ENCODE data around the gene AGTPBP1. TPM values are rescaled to one million over a fixed set of nuclear protein-coding genes. Genes with fewer than 3 reads are reported as not detected.
"Not testable (repeated sequence)": the region's sequence is repeated elsewhere in the genome, so short reads cannot be mapped to it uniquely, and the experiment has no call there.

Gene AGTPBP1, protein sequence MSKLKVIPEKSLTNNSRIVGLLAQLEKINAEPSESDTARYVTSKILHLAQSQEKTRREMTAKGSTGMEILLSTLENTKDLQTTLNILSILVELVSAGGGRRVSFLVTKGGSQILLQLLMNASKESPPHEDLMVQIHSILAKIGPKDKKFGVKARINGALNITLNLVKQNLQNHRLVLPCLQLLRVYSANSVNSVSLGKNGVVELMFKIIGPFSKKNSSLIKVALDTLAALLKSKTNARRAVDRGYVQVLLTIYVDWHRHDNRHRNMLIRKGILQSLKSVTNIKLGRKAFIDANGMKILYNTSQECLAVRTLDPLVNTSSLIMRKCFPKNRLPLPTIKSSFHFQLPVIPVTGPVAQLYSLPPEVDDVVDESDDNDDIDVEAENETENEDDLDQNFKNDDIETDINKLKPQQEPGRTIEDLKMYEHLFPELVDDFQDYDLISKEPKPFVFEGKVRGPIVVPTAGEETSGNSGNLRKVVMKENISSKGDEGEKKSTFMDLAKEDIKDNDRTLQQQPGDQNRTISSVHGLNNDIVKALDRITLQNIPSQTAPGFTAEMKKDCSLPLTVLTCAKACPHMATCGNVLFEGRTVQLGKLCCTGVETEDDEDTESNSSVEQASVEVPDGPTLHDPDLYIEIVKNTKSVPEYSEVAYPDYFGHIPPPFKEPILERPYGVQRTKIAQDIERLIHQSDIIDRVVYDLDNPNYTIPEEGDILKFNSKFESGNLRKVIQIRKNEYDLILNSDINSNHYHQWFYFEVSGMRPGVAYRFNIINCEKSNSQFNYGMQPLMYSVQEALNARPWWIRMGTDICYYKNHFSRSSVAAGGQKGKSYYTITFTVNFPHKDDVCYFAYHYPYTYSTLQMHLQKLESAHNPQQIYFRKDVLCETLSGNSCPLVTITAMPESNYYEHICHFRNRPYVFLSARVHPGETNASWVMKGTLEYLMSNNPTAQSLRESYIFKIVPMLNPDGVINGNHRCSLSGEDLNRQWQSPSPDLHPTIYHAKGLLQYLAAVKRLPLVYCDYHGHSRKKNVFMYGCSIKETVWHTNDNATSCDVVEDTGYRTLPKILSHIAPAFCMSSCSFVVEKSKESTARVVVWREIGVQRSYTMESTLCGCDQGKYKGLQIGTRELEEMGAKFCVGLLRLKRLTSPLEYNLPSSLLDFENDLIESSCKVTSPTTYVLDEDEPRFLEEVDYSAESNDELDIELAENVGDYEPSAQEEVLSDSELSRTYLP
- 14.3 TPM for polyA plus RNA-seq (ENCODE audit: insufficient read length)

DNA sequence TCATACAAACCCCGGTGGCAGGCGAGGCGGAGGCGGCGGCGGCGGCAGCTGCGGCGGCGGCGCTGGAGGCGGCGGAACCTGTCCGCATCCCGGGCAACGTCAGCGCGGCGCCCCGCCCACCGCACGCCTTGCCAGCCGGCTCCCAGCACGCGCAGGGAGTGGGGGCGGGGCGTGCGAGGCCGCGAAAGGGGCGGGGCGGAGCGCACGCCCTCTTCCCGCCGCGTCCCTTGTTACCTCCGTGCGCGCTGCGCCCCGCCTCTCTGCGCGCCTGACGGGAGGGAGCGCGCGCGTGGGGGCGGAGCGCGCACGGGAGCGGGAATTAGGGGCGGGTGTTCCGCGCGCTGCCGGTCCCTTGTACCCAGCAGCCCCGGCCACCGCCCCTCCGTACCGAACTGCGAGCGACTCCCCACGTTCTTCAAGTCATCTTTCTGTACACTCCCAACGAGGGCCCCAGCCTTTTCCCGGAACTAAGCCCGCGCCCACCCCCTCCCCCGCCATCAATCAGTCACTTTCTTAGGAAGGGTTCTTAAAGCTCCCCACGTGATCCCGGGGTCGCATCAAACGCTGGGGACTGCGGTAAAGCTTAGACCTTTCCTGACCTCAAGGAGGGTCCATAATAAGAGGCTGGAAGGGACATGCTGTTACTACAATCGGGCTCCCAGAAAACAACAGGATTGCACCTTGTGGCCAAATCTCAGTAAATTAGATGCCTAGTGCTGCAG is at the start of gene AGTPBP1:
AGTPBP1 (minus strand) TSS at position 80 of the 722 bp plus-strand sequence. CDS start 29,421 bp downstream, outside the sequence.
- DNase-seq, result peak; percentile 95

DNA sequence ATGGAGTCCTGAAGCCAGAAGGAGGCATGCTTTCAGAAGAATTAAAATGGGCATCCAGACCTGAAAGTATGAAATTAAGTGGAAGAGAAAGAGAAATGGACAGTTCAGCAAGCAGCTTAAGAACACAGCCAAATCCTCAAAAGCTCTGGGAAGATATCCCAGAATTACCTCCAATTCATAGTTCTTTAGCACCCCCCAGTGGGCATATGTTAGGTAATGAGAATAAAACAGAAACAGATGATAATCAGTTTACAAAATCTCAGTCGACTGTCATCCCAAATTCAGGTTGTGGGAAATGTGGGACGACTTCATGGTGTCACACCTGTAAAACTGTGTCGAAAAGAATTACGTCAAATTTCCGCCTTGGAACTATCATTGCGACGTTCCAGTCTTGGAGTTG is 44.4 kb upstream of the AGTPBP1 start:
- DNase-seq, result not testable (repeated sequence)

DNA sequence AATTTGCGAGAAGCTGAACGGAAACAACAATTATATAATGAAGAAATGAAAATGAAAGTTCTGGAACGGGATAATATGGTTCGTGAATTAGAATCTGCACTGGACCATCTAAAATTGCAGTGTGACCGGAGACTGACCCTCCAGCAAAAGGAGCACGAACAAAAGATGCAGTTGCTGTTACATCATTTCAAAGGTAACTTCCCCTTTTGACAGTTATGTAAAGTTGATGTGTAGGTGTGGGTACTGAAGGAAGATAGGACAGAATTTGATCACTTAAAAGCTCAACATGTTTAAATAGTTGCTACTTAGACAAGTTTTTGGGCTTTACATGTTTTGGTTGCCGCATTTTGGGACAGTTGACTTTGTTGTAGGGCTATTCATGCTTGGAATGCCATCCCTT is 32.1 kb upstream of the AGTPBP1 start:
- DNase-seq, result not testable (repeated sequence)

DNA sequence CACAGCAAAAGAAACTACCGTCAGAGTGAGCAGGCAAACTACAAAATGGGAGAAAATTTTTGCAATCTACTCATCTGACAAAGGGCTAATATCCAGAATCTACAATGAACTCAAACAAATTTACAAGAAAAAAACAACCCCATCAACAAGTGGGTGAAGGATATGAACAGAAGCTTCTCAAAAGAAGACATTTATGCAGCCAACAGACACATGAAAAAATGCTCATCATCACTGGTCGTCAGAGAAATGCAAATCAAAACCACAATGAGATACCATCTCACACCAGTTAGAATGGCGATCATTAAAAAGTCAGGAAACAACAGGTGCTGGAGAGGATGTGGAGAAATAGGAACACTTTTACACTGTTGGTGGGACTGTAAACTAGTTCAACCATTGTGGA is 20.0 kb upstream of the AGTPBP1 start:
- DNase-seq, result not testable (repeated sequence)

DNA sequence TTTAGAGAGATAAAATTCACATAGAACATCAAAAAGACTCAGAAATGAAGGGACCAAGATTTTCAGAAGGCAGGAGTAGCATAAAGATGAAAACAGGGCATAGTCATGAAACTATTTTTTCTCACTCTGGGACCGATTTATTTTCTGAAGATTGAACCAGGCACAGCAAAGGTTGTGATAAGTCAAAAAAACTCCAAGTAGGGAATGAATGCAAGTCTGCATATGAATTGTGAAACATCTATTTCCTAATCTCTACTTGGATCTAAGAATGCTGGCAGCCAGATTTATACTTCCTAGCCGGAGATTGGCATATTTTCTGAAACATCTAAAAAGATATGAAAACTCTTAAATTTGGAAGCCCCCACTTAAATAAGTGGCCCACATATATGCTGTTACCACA is 16.0 kb upstream of the AGTPBP1 start:
- DNase-seq, result not testable (repeated sequence)

DNA sequence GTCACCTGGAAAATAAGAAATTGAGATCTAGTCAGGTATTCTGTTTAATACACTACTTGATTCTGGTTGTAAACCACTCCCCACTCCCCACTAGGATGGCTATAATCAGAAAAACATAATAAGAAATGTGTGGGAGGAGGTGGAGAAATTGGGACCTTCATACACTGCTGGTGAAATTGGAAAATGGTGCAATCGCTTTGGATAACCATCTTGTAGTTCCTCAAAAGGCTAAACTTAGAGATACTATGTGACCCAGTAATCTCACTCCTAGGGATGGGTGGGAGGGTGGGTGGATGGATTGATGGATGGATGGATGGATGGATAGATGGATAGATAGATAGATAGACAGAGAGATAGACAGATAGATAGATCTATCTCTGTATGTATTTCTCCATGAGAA is 14.5 kb upstream of the AGTPBP1 start:
- not testable (repeated sequence) for DNase-seq

DNA sequence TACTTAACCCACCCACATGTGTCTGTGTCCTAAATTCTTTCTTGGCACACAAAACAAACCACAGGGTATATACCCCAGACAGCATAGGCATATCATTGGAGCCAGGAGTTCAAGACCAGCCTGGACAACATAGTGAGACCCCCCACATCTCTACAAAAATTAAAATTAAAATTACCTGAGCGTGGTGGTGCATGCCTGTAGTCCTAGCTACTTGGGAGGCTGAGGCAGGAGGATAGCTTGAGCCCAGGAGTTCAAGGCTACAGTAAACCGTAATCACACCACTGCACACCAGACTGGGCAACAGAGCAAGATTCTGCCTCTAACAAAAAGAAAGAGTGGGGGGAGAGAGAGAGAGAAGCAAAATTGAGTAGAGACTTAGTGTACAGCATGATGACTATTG is 4.6 kb upstream of the AGTPBP1 start:
- DNase-seq, result no peak

DNA sequence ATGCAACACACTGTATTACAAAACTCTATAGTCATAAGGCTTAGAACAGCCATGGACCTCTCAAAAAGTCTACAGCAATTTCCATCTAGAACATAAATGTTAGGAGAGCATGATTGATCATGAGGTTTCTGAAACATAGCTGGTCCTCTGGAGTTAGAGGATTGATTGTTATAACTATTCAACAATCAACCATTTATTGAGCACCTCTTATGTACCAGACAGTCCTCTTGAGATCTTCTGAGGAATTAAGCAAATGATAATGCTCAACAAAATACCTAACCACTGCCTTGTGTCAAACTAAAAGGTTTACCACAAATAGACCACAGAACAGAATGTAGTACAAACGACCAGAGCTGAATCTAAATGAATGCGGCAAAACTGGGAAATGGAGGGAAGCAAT is 3.4 kb upstream of the AGTPBP1 start:
- DNase-seq, result no peak

DNA sequence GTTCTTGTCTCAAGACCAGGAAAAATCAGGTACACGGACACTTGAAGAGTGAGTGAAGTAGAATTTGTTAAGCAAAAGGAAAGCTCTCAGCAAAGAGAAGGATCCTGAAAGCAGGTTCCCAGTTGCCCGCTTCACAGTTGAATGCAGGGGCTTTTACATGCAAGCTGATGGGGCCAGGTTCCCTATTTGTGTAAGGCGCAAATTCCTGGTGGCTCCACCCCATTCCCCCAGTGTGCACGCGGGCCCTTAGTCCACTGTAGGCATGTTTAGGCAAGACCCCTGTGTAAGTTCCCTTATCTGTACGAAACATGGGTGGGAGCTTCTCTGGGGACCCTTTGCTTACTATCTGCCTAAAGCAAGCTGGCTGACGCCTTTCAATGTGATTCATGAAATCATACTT is 2.7 kb upstream of the AGTPBP1 start:
- no peak for DNase-seq

DNA sequence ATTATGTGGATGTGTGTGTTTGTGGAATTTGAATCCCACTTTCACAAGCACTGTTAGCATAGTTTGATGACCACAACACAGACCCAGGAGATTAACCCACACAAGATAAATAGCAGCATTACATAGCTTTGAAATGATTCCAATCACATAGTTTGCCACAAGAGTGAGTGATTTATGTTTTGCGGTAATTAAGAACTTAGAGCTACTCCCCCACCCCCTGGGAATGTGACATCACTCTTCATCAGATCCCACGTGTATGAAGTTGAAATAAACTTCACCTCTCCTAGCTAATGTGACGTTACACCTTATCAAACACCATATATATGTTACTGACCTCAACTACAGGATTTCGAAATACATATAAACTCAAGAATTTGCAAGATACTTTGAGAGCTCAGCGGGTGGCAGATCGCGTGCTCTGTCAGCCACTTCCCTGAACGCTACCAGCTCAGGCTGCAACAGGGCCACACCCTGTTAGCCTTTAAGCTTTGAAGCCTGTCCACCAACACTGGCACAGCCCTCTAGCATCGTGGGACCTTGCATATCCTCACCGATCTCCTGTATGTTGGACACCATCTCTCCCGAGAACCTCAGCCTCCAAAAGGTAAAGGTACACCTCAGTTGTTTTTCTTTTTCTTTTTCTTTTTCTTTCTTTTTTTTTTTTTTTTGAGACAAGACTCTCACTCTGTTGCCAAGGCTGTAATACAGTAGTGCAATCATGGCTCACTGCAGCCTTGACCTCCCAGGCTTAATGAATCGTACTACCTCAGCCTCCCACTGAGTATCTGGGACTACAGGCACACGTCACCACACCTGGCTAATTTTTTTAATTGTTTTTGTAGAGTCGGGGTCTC is 1.7 kb upstream of the AGTPBP1 start:
- DNase-seq, result peak; percentile 8

DNA sequence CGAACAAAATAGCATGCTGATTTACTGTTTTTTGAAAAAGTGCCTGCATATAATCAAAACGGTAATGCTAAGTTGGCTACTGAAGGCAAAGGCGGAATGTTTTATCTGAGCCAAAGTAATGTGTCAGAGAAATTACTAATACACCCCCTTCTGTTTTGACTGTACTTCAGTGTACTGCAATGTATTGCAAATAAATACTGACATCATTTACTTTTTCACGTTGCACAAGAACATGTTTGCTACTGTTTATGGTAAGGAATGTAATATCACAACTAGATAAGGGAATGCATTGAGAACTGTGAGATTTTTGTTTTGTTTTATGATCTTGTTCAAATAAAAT is 813 bp upstream of the AGTPBP1 start:
- DNase-seq, result no peak

DNA sequence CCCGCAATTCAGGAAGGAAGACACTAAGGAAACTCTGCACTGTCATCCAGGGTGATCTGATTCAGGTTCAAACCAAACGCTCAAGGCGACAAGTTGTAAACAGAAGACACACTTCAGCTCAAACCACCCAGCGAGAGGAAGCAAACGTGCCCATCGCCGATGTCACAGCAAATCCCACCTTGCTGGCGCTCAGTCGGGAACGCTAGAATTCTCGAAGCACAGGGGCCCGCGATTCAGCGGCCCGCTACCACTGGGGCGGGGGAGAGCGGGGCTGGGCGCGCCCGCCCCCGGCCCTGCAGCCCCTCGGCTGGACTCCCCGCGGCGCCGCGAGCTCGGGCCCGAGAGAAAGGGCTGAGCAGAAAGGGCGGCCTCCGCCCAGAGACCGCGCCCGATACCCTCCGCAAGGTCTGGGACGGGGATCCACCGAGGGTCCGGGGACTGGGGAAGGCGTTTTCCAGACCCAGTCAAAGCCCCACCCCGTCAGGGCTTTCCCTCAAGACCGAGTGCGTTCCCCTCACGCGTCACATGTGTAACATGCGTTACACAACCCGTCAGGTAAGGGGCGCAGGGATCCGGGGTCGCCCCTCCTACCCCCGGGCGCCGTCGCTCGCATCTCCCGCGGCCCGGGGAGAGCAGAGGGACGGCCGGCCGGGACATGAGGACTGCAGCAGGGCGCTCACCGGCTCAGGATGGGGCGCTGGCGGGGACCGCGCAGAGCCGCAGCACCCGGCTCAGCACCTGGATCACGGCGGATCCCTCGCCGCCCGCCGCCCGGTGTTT is 469 bp downstream of the AGTPBP1 start:
- DNase-seq, result peak; percentile 43

DNA sequence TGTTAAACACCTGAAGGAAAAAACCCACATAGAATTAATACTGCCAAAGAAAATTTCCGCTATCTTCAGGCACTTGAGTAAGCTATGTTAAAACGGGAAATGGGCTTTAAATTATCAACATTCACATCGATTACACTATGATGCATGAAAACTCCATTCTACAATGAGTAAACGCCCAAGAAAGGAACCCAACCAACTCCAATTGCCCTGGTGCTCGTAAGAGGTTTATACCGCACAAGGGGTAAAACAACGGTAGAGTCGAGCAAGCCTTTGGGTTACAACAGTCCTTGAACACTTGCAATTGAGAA is 1.0 kb downstream of the AGTPBP1 start:
- DNase-seq, result no peak

DNA sequence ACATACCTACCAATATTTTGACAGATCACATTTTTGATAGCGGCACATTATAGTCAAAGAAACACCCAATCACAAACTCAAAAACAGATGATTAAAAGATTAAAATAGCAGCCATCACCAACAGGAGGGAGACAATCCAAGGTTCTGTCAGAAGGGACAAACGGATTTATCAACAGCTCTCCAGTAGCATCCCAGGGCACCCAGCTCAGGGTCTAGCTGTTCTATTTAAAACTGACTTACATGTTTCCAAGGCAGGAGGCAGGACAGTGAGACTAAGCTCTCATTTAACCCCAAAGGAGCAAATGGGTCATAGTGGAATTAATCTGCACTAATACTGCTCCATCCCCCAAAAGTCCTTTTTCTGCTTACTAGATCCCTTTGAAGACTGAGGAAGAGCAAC is 3.2 kb downstream of the AGTPBP1 start:
- DNase-seq, result no peak

DNA sequence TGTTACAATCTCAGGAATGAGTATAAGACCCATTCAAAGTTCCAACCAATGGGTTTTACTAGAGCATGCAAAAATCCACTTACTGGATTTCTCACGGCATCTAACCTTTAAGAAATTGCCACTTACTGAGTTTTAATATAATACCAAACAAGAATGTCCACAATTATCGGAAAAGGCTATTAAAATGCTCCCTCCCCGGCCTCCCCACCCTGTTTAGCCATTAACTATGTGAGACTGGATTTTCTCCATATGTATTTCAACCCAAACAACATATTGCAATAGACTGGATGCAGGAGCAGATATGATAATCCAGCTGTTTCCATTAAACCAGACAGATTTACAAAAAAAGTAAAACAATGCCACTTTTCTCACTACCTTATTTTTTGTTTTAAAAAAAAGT is 4.1 kb downstream of the AGTPBP1 start:
- no peak for DNase-seq

DNA sequence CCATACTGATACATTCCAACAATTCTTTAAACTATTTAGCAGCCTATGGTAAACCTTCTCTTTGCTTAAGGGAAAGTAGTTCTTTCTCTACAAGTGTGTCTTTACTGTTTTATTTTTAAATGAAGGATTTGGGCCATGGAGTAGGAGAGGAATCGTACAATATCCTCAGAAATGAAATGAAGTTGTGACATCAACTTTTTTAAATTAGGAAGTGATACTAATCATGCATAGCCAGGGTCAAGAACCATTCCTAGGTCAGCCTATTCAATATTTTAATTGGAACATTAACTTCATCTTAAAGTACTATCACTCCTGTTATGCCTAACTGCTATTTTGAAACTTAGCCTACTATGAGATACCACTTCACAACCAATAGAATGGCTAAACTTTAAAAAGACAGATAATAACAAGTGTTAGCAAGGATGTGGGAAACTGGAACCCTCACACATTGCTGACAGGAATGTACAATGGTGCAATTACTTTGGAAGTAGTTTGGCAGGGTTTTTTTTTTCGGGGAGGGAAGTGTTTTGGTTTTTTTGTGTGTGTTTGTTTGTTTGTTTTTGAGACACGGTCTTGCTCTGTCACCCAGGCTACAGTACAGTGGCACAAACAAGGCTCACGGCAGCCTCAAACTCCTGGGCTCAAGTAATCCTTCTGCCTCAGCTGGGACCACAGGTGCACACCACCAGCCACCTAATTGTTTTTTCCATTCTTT is 10.7 kb downstream of the AGTPBP1 start:
- DNase-seq, result no peak

DNA sequence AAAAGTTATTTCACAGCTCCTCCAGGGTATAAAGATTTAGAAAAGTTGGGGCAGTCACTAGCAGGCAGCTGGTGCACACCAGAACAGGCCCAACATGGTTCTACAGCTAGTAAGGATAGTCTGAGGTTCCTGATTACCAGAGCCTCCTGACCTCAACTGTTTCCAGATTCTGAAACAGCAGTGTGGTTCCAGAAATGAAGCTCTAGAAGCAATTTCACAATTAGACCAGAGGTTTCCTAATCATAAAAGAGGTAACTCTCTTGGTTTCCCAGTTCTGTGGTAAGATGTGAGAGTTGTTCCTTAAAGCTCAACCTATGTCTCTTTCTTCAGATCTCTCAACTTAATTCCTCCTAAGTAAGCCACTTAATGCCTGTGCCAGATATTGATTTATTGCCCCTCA is 11.9 kb downstream of the AGTPBP1 start:
- no peak for DNase-seq

DNA sequence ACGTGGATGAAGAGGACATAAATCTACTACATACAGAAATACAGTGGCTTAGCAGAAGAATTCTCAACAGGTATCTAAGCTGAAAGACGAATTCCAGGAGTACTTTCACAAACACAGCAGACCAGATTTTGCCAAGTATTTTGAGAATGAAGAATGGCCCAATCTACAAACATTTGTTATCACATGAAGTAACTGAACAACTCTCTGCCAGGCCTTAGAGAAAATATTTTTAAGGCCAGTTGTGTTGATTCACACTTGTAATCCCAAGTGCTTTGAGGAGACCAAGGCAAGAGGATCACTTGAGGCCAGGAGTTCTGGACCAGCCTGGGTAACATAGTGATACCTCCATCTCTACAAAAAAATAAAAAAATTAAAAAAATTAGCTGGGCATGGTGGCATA is 14.3 kb downstream of the AGTPBP1 start:
- DNase-seq, result no peak

DNA sequence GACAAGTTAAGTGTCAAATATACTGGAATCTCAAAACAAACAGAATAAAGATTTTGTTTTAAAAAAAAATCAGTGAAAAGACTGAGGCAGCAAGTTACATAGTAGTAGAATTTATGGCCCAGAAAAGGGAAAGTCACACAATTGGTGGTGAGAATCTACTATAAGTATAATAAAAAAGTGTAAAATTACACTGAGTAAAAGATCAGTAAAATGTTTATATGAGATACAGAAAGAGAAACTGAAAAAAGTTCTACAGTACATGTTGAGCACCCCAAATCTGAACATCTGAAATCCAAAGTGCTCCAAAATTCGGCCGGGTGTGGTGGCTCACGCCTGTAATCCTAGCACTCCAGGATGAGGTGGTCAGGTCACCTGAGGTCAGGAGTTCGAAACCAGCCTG is 15.0 kb downstream of the AGTPBP1 start:
- no peak for DNase-seq

DNA sequence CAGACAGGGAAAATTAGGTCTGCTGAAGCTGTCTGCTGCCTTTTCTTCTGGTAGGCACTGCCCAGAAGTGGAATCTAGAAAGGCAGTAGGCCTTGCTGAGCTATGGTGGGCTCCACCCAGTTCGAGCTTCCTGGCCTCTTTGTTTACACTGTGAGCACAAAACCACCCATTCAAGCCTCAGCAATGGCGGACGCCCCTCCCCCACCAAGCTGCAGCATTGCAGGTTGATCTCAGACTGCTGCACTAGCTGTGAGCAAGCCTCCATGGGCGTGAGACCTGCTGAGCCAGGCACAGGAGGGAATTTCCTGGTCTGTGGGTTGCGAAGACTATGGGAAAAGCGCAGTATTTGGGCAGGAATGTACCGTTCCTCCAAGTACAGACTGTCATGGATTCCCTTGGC is 18.5 kb downstream of the AGTPBP1 start:
- no peak for DNase-seq

All from hindlimb muscle (tissue), 1 donor.